GM12878 (cell line): Measurements from ENCODE around the gene MAGI2. TPM values are rescaled to one million over a fixed set of nuclear protein-coding genes. Genes with fewer than 3 reads are reported as not detected.

Experiments
- ATAC-seq: fragments of 200-7000 bp; cut with Tn5 transposase; 3 replicates; pipeline ENCODE4 v1.9.1; 2020; ENCODE audit warnings: mild to moderate bottlenecking, moderate library complexity
- BruUV-seq: library from RNA; stranded (reverse); fragments of 400-500 nt; replicated peaks from 2 replicates; lab custom pipeline; 2021; lab: Mats Ljungman, UMichigan
- CTCF ChIA-PET: fragments of 300-600 bp; sonication (Branson Sonifier 250); formaldehyde crosslinking; extraction: SDS; loops from one replicate; lab custom pipeline; 2021; ENCODE audit warnings: inconsistent platforms; lab: Yijun Ruan, JAX
- POLR2A ChIA-PET: fragments of 350-600 bp; formaldehyde crosslinking; extraction: SDS; loops from one replicate; lab custom pipeline; 2021; ENCODE audit warnings: inconsistent platforms; lab: Charles Lee
- RAD21 ChIA-PET: fragments of 300-600 bp; sonication (Branson Sonifier 250); formaldehyde crosslinking; loops from one replicate; lab custom pipeline; 2023; ENCODE audit warnings: antibody characterized with exemption; ENCODE audit not compliant: unreplicated experiment; lab: Charles Lee
- SMC1A ChIA-PET: fragments of 300-600 bp; sonication (Branson Sonifier 250); formaldehyde crosslinking; loops from one replicate; lab custom pipeline; 2023; ENCODE audit not compliant: unreplicated experiment, uncharacterized antibody; lab: Charles Lee
- DNase-seq: peaks from one replicate; pipeline ENCODE4 v3.0.0-alpha.2; 2011; ENCODE audit warnings: low read depth, low spot score
- FAIRE-seq: peaks from 3 replicates; lab custom pipeline; 2011; peaks lifted over from hg19 to GRCh38; lab: Jason Lieb, UNC
- H2AFZ ChIP-seq: 2 replicates; pipeline ENCODE4 v1.6.0; 2011; ENCODE audit warnings: low read depth, low read length, control low read depth; ENCODE audit not compliant: control insufficient read depth
- H3K27ac ChIP-seq: 2 replicates; pipeline ENCODE4 v1.5.1; 2011; ENCODE audit warnings: control low read depth; ENCODE audit not compliant: control insufficient read depth, insufficient read depth
- H3K27me3 ChIP-seq, 2 experiments: replicated peaks in 1 of 2; 2 replicates each; pipeline versions ENCODE4 v1.6.0 to v1.6.1; 2011; ENCODE audit warnings: low read length in 1 of 2; ENCODE audit not compliant: control insufficient read depth in 2 of 2, insufficient read depth in 2 of 2
- H3K36me3 ChIP-seq, 2 experiments: 2 replicates each; pipeline ENCODE4 v1.5.1; 2011; ENCODE audit warnings: low read length in 1 of 2; ENCODE audit not compliant: control insufficient read depth in 2 of 2, insufficient read depth in 2 of 2
- H3K4me1 ChIP-seq: 2 replicates; pipeline ENCODE4 v1.6.1; 2011; ENCODE audit warnings: mild to moderate bottlenecking, low read length, moderate library complexity, mixed read lengths; ENCODE audit not compliant: control insufficient read depth, insufficient read depth
- H3K4me2 ChIP-seq: 2 replicates; pipeline ENCODE4 v1.6.0; 2011; ENCODE audit warnings: control low read depth; ENCODE audit not compliant: control insufficient read depth, insufficient read depth
- H3K4me3 ChIP-seq: fragments of 200-600 bp; sonication (generic); 2 replicates; pipeline ENCODE4 v1.5.1; 2016
- H3K79me2 ChIP-seq: 2 replicates; pipeline ENCODE4 v1.6.0; 2011; ENCODE audit warnings: low read length; ENCODE audit not compliant: control insufficient read depth, insufficient read depth
- H3K9ac ChIP-seq: 2 replicates; pipeline ENCODE4 v1.8.0; 2011; ENCODE audit warnings: low read length, control low read depth, mixed read lengths; ENCODE audit not compliant: control insufficient read depth, insufficient read depth
- H3K9me3 ChIP-seq: replicated peaks from 3 replicates; pipeline ENCODE4 v1.5.1; 2011; ENCODE audit warnings: mild to moderate bottlenecking, low read length; ENCODE audit not compliant: control insufficient read depth, insufficient read depth
- H4K20me1 ChIP-seq: 2 replicates; pipeline ENCODE4 v1.6.0; 2011; ENCODE audit not compliant: control insufficient read depth, insufficient read depth
- ASH2L ChIP-seq: fragments of 300-600, 200-600 bp; sonication (generic); IDR thresholded peaks from 2 replicates; pipeline ENCODE4 v1.6.1; 2017; ENCODE audit warnings: low read depth, mild to moderate bottlenecking, borderline replicate concordance
- CHD1 ChIP-seq: IDR thresholded peaks from 2 replicates; pipeline ENCODE4 v1.6.1; 2012; ENCODE audit warnings: low read depth, low read length, improper control_type of control experiment
- GABPA ChIP-seq: IDR thresholded peaks from 2 replicates; pipeline ENCODE4 v1.6.1; 2014; ENCODE audit warnings: antibody characterized with exemption, low read depth, mild to moderate bottlenecking, inconsistent platforms
- IKZF1 ChIP-seq: fragments of 450-650 bp; conservative IDR thresholded peaks from 2 replicates; pipeline ENCODE4 v1.6.1; 2017; ENCODE audit warnings: antibody characterized with exemption, mild to moderate bottlenecking
- NRF1 ChIP-seq: conservative IDR thresholded peaks from 2 replicates; pipeline ENCODE4 v1.6.1; 2011; ENCODE audit warnings: mild to moderate bottlenecking, low read depth, low read length, improper control_type of control experiment
- PML ChIP-seq: IDR thresholded peaks from 2 replicates; pipeline ENCODE4 v1.6.1; 2012; ENCODE audit warnings: low read length, inconsistent platforms
- SREBF2 ChIP-seq: IDR thresholded peaks from 2 replicates; pipeline ENCODE4 v1.6.1; 2012; ENCODE audit warnings: mild to moderate bottlenecking, low read length
- SUPT20H ChIP-seq: IDR thresholded peaks from 2 replicates; pipeline ENCODE4 v1.6.1; 2011; ENCODE audit warnings: low read depth, mild to moderate bottlenecking, low read length, moderate library complexity, borderline replicate concordance; ENCODE audit not compliant: control insufficient read depth
- SUZ12 ChIP-seq: fragments of 200-600 bp; sonication (generic); IDR thresholded peaks from one replicate; pipeline ENCODE4 v1.6.1; 2018; ENCODE audit warnings: antibody characterized with exemption, mild to moderate bottlenecking; ENCODE audit not compliant: unreplicated experiment
- TBL1XR1 ChIP-seq: IDR thresholded peaks from 2 replicates; pipeline ENCODE4 v1.6.1; 2012; ENCODE audit warnings: low read depth, low read length, improper control_type of control experiment
- ZNF207 ChIP-seq: fragments of 450-650 bp; IDR thresholded peaks from 2 replicates; pipeline ENCODE4 v1.6.1; 2014; ENCODE audit warnings: antibody characterized with exemption, mild to moderate bottlenecking, borderline replicate concordance
- WGBS: methylation state at CpG from one replicate; pipeline ENCODE4 v1.1.6; 2016; ENCODE audit warnings: low lambda C conversion rate; ENCODE audit not compliant: insufficient replicate concordance, insufficient coverage; ENCODE audit errors: missing lambda C conversion rate; 5-methylcytosine and 5-hydroxymethylcytosine counted together
- in situ Hi-C: fragments of 300-500 bp; cut with MboI; formaldehyde crosslinking; loops from 9 replicates; pipeline ENCODE4 v1.14.3; 2018; ENCODE audit warnings: mixed read lengths
- intact Hi-C: fragments of 100-400 bp; cut with micrococcal nuclease; formaldehyde crosslinking; loops from one replicate; pipeline ENCODE4 v1.14.2; 2022; ENCODE audit not compliant: unreplicated experiment
- polyA plus RNA-seq, 11 experiments: library from polyadenylated mRNA; depleted of rRNA in 4 of 11; unstranded in 6 of 11; stranded (reverse) in 5 of 11; fragments of >200 nt; fragmentation: Nextera tagmentation in 4 of 11; fragmentation: Illumina TruSeq in 1 of 11; extraction: Ambion mirVana in 4 of 11; extraction: Trizol in 1 of 11; gene quantifications; 1 replicate in 1 of 11; 2 replicates in 10 of 11; pipeline versions ENCODE4 v1.2.1 to v1.2.3, GENCODE V29; 2011 to 2016; ENCODE audit warnings: inconsistent platforms in 2 of 11, missing spikeins in 2 of 11, low read depth in 1 of 11
- total RNA-seq, 4 experiments: library from RNA; depleted of rRNA in 3 of 4; stranded (reverse); fragments of >200 nt in 3 of 4; fragmentation: Illumina TruSeq in 1 of 4; extraction: Trizol in 1 of 4; gene quantifications; 2 replicates each; pipeline versions ENCODE4 v1.2.1 to v1.2.3, GENCODE V29; 2013 to 2021

Gene MAGI2
- total and polyA plus RNA-seq, 10 of the 15 experiments (the other 5 are each of a cell fraction or from before 2014, with no cell fraction given) = 0.01 to 0.31 (median 0.05) TPM; not detected in 2

DNA sequence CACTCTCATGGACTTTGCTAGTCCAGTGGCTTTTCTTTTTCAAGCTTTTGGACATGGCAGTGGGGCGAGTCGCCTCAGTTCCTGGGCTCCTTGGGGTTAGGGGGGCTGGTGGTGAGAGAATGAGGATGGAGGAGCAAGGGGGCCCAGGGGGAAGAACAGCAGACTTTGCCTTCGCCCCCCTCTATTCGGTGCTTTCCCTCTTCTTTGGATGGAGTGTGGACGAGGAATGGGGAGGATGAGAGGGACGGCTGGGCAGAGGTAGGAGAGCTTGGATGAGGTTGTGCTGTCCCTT is 255 bp downstream of the MAGI2 start:
- ChIA-PET SMC1A (no interaction called here), RAD21 (no interaction called here), POLR2A (no interaction called here), CTCF (no interaction called here)
- Histone ChIP-seq H3K27me3 (peaks cover 4 to 5% of the 10 kb centered on the region in 2 experiments), H3K36me3 (no peaks in the 10 kb centered on the region), H3K4me3 (no peak overlapping the region), H4K20me1 (no peaks in the 10 kb centered on the region), H3K27ac (no peak overlapping the region), H3K4me2 (no peak overlapping the region), H3K4me1 (no peaks in the 10 kb centered on the region), H3K9ac (no peak overlapping the region), H2AFZ (no peak overlapping the region), H3K9me3 (no peaks in the 10 kb centered on the region), H3K79me2 (no peaks in the 10 kb centered on the region)
- 3% methylated on average over 6 of the region's 6 CpGs for WGBS
- no peak for DNase-seq
- no TSS peak for BruUV-seq
- intact Hi-C loops (no loop called here), in situ Hi-C loops (no loop called here)
- ATAC-seq = no peak
- FAIRE-seq = no peak
- TF ChIP-seq ASH2L (no peak), SREBF2 (no peak), SUZ12 (no peak), CHD1 (no peak), GABPA (no peak), SUPT20H (no peak), IKZF1 (no peak), NRF1 (no peak), PML (no peak), TBL1XR1 (no peak), ZNF207 (no peak)
